Mesothelial cell of epicardium (in vitro differentiated cells): ENCODE results near the gene YTHDC2. TPM values are rescaled to one million over a fixed set of nuclear protein-coding genes. Genes with fewer than 3 reads are reported as not detected.
A peak's percentile ranks its signal among the peaks of the same experiment; 100 is the strongest.

Source experiments
- DNase-seq, 2 experiments: peaks; one replicate each; pipeline ENCODE4 v3.0.0; 2021; ENCODE audit warnings: low spot score in 2 of 2; ENCODE audit not compliant: unreplicated experiment in 2 of 2
- H3K27ac Mint-ChIP-seq: 2 replicates; pipeline ENCODE4 v1.8.0; 2021; ENCODE audit warnings: mixed read lengths
- H3K27me3 Mint-ChIP-seq: 2 replicates; pipeline ENCODE4 v1.8.0; 2021; ENCODE audit warnings: low read depth, mixed read lengths
- H3K36me3 Mint-ChIP-seq: 2 replicates; pipeline ENCODE4 v1.8.0; 2021; ENCODE audit warnings: mixed read lengths
- H3K4me1 Mint-ChIP-seq: 2 replicates; pipeline ENCODE4 v1.8.0; 2021; ENCODE audit warnings: mixed read lengths
- H3K4me3 Mint-ChIP-seq: 2 replicates; pipeline ENCODE4 v1.8.0; 2021; ENCODE audit warnings: mild to moderate bottlenecking, moderate library complexity, mixed read lengths
- H3K9me3 Mint-ChIP-seq: 2 replicates; pipeline ENCODE4 v1.8.0; 2021; ENCODE audit warnings: mixed read lengths
- CTCF ChIP-seq: fragments of 200-600 bp; sonication (generic); IDR thresholded peaks from one replicate; pipeline ENCODE4 v1.5.0; 2021; ENCODE audit warnings: antibody characterized with exemption; ENCODE audit not compliant: unreplicated experiment
- total RNA-seq: library from RNA; stranded (reverse); gene quantifications from 3 replicates; pipeline ENCODE4 v1.2.1, GENCODE V29; 2021

YTHDC2 gene
- total RNA-seq, 1 donor from 2014 or later, result 38.2 TPM

GRCh38 chr5:113487781-113488644, 25.5 kb upstream of the YTHDC2 start, which contains the start of gene MCC:
Gene MCC (minus strand): TSS chr5:113488453.
- Mint-ChIP-seq H3K27ac (peak within 1 kb of the TSS; percentile 34), H3K36me3 (peaks cover 12% of the 10 kb centered on the region), H3K9me3 (peaks cover 21% of the 10 kb centered on the region), H3K4me1 (peaks cover 6% of the 10 kb centered on the region), H3K27me3 (peaks cover 46% of the 10 kb centered on the region), H3K4me3 (peak within 1 kb of the TSS; percentile 89)
- DNase-seq, result peak; percentile 74 to 86
- TF ChIP-seq CTCF, result no peak

GRCh38 chr5:113488645-113489184, 24.8 kb upstream of the YTHDC2 start:
- H3K4me3 Mint-ChIP-seq, result peak overlapping the region; percentile 89
- peak overlapping the region; percentile 17 for H3K27ac Mint-ChIP-seq
- peaks cover 44% of the 10 kb centered on the region for H3K27me3 Mint-ChIP-seq
- no peak for DNase-seq
- H3K36me3 Mint-ChIP-seq, result peaks cover 9% of the 10 kb centered on the region
- peaks cover 6% of the 10 kb centered on the region for H3K4me1 Mint-ChIP-seq
- TF ChIP-seq CTCF, result no peak
- H3K9me3 Mint-ChIP-seq, result peaks cover 21% of the 10 kb centered on the region

- DNase-seq, result no peak
- H3K36me3 Mint-ChIP-seq, result peaks cover 7% of the 10 kb centered on the region
- peaks cover 6% of the 10 kb centered on the region for H3K4me1 Mint-ChIP-seq
- peaks cover 41% of the 10 kb centered on the region for H3K27me3 Mint-ChIP-seq
- H3K27ac Mint-ChIP-seq, result no peak overlapping the region
- H3K4me3 Mint-ChIP-seq, result peak overlapping the region; percentile 12
- no peak for TF ChIP-seq CTCF
- H3K9me3 Mint-ChIP-seq, result peaks cover 21% of the 10 kb centered on the region
Observed at GRCh38 chr5:113489299-113489698, 24.2 kb upstream of the YTHDC2 start.

- Mint-ChIP-seq H3K27ac (no peak overlapping the region), H3K4me3 (no peak overlapping the region), H3K36me3 (peaks cover 7% of the 10 kb centered on the region), H3K9me3 (peaks cover 21% of the 10 kb centered on the region), H3K27me3 (peaks cover 40% of the 10 kb centered on the region), H3K4me1 (peaks cover 6% of the 10 kb centered on the region)
- no peak for DNase-seq
- no peak for TF ChIP-seq CTCF
Observed at GRCh38 chr5:113490317-113490716, 23.2 kb upstream of the YTHDC2 start.

GRCh38 chr5:113491022-113491421, 22.5 kb upstream of the YTHDC2 start:
- DNase-seq, result no peak
- TF ChIP-seq CTCF, result no peak
- H3K4me3 Mint-ChIP-seq, result no peak overlapping the region
- H3K36me3 Mint-ChIP-seq, result peaks cover 7% of the 10 kb centered on the region
- peaks cover 6% of the 10 kb centered on the region for H3K4me1 Mint-ChIP-seq
- no peak overlapping the region for H3K27ac Mint-ChIP-seq
- peaks cover 21% of the 10 kb centered on the region for H3K9me3 Mint-ChIP-seq
- H3K27me3 Mint-ChIP-seq, result peaks cover 33% of the 10 kb centered on the region
